IgD-negative memory B cell (primary cell): Measurements from ENCODE around the gene PHACTR1. TPM values are rescaled to one million over a fixed set of nuclear protein-coding genes. Genes with fewer than 3 reads are reported as not detected.
"Not testable (repeated sequence)": the region's sequence is repeated elsewhere in the genome, so short reads cannot be mapped to it uniquely, and the experiment has no call there.

Experiments
- H3K27ac Mint-ChIP-seq, 3 donors: one replicate each; pipeline ENCODE4 v1.8.0; 2020 to 2022; ENCODE audit warnings: mild to moderate bottlenecking in 3 of 3, mixed read lengths in 3 of 3, moderate library complexity in 1 of 3
- H3K27me3 Mint-ChIP-seq: one replicate; pipeline ENCODE4 v1.8.0; 2021; ENCODE audit warnings: mixed read lengths
- H3K36me3 Mint-ChIP-seq: one replicate; pipeline ENCODE4 v1.8.0; 2020; ENCODE audit warnings: mild to moderate bottlenecking, mixed read lengths
- H3K4me1 Mint-ChIP-seq, 3 donors: one replicate each; pipeline ENCODE4 v1.8.0; 2020 to 2022; ENCODE audit warnings: mixed read lengths in 3 of 3, mild to moderate bottlenecking in 1 of 3
- H3K4me3 Mint-ChIP-seq, 4 donors: one replicate each; pipeline ENCODE4 v1.8.0; 2020 to 2022; ENCODE audit warnings: mild to moderate bottlenecking in 4 of 4, mixed read lengths in 4 of 4, moderate library complexity in 3 of 4
- H3K9me3 Mint-ChIP-seq, 3 donors: one replicate each; pipeline ENCODE4 v1.8.0; 2020 to 2021; ENCODE audit warnings: mixed read lengths in 3 of 3, mild to moderate bottlenecking in 1 of 3
- polyA plus RNA-seq: library from polyadenylated mRNA; unstranded; fragments of 300-500 nt; fragmentation: Illumina TruSeq; gene quantifications from one replicate; pipeline ENCODE4 v1.2.3, GENCODE V29; 2021

The PHACTR1 gene
- polyA plus RNA-seq, 1 donor from 2014 or later, result 12.8 TPM

DNA sequence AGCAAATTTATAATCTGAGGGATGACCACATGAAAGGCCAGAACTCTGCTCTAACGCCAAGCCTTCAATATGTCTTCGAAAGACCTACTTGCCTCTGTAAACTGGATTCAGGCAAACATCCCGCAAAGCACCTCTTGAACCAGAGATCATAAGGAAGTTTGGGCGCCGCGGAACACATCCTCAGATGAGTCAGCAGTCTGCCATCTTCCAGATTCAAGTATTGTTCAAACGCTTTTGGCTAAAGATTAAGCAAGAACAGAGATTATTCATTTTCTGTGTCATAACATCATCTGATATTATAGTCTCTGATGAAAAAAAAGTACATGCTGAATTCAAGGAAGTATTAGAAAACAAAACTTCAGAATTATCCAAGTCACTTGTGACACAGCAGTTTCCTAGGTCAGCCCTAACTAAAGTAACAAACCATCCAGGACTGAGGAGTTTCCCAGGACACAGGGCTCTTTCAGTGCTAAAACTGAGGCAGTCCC lies 591.0 kb downstream of the PHACTR1 start:
- Mint-ChIP-seq H3K9me3 (no peaks in the 10 kb centered on the region), H3K27ac (no peak overlapping the region), H3K4me1 (peaks cover 25 to 32% (median 27%) of the 10 kb centered on the region in 3 donors), H3K4me3 (no peak overlapping the region), H3K36me3 (peaks cover 16% of the 10 kb centered on the region), H3K27me3 (no peaks in the 10 kb centered on the region)

DNA sequence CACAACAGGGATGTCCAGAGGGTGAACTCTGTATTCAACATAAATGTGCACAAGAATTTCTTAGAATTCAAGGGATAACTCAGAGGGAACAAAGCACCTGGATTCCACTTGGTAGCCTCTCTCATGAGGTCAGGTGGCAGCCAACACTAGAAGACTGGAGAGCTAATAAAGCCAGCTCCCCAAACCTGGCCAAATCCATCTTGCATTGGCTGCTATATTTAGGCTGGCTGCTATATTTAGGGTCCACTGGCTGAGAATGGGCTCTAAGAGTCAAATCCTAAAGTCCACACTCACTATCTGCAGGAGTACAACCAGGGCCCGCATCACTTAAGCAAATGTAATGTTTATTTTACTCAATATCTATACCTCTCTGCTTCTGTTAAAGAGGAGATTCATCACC lies 591.8 kb downstream of the PHACTR1 start:
- H3K4me1 Mint-ChIP-seq, result peaks cover 17 to 27% (median 19%) of the 10 kb centered on the region in 3 donors
- no peaks in the 10 kb centered on the region for H3K9me3 Mint-ChIP-seq
- no peak overlapping the region for H3K27ac Mint-ChIP-seq
- H3K4me3 Mint-ChIP-seq, result no peak overlapping the region
- no peaks in the 10 kb centered on the region for H3K27me3 Mint-ChIP-seq
- peaks cover 16% of the 10 kb centered on the region for H3K36me3 Mint-ChIP-seq

DNA sequence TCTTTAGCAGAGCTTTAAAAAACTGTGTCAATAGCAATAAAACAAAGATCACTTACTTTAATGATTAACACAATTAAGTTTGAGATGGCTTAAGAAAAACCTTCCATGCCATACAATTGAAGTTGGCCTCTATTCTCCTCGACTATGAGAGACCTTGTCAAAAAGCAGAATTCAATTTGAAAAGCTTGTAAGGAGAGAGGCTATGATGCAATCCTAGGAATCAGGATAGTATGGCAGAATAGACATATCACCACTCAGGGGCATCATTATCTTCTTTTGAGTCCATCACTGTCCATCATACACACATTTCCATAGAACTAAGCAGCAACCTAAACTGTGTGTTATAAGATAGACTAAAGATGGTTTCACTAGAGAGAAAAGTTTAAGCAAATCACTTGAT lies 594.6 kb downstream of the PHACTR1 start:
- peaks cover 19% of the 10 kb centered on the region for H3K36me3 Mint-ChIP-seq
- H3K27me3 Mint-ChIP-seq, result no peaks in the 10 kb centered on the region
- peaks cover 0 to 6% (median 0%) of the 10 kb centered on the region in 3 donors for H3K4me1 Mint-ChIP-seq
- H3K9me3 Mint-ChIP-seq, result no peaks in the 10 kb centered on the region
- no peak overlapping the region for H3K4me3 Mint-ChIP-seq
- no peak overlapping the region for H3K27ac Mint-ChIP-seq

DNA sequence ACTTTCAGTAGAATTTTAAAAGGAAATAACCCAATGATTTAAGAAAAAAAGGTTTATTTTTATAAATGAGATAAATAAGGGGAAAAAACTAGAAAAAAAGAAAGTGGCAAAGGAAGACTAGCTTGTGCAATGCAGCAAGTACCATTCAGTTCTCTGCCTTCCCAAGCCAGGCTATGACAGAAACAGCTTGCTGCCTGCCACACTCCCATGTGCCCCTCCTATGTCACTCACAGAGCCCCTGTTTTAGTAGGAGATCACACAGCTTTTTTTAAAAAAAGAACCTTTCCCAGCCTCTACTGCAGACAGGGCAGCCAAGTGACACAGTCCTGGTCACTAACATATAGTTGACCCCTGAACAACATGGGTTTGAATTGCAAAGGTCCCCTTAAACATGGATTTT lies 598.2 kb downstream of the PHACTR1 start:
- no peak overlapping the region for H3K4me3 Mint-ChIP-seq
- no peaks in the 10 kb centered on the region for H3K9me3 Mint-ChIP-seq
- H3K27me3 Mint-ChIP-seq, result no peaks in the 10 kb centered on the region

DNA sequence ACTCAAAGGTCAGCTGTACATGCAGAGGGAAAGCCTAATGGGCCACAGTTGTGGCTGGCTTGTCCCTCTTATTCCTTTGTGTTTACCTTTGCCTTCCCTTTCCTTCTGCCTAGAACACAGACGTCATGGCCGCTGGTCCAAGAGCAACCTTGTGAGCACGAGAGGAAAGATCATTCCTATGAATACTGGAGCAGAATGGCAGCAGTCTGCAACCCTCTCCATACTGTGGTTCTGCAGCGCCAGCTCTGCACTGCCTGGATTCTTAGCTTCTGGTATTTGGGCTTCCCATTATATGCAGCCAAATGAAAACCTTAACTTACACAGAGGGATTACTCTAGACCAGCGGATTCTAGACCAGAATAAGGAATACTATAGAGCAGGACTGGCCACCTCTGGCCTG lies 599.3 kb downstream of the PHACTR1 start:
- Mint-ChIP-seq H3K27me3 (no peaks in the 10 kb centered on the region), H3K36me3 (peaks cover 7% of the 10 kb centered on the region), H3K4me3 (no peak overlapping the region), H3K27ac (no peak overlapping the region), H3K9me3 (no peaks in the 10 kb centered on the region), H3K4me1 (peaks cover 0 to 6% (median 0%) of the 10 kb centered on the region in 3 donors)

More for the DNA sequence above, 598.2 kb downstream of the PHACTR1 start:
- Mint-ChIP-seq H3K4me1 (peaks cover 0 to 6% (median 0%) of the 10 kb centered on the region in 3 donors), H3K36me3 (peaks cover 6% of the 10 kb centered on the region), H3K27ac (no peak overlapping the region)

DNA sequence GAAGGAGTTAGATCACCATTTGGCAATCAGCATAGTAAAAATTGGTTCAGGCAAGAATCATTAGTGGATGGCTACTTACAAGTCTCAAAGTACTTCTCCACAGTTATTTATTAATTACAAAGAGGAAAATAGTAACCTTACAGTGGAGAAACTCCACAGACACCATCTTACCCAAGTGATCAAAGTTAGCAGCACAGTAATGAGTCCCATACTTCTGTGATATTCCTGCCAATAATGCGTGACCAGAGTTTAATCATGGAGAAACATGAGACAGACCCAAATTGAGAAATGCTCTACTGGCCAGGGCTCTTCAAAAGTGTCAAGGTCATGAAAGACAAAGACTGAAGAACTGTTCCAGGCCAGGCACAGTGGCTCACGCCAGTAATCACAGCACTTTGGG lies 602.3 kb downstream of the PHACTR1 start:
- H3K27me3 Mint-ChIP-seq, result no peaks in the 10 kb centered on the region
- peaks cover 0 to 3% (median 0%) of the 10 kb centered on the region in 3 donors for H3K4me1 Mint-ChIP-seq
- no peaks in the 10 kb centered on the region for H3K9me3 Mint-ChIP-seq
- H3K36me3 Mint-ChIP-seq, result peaks cover 6% of the 10 kb centered on the region
- no peak overlapping the region for H3K27ac Mint-ChIP-seq
- no peak overlapping the region for H3K4me3 Mint-ChIP-seq

DNA sequence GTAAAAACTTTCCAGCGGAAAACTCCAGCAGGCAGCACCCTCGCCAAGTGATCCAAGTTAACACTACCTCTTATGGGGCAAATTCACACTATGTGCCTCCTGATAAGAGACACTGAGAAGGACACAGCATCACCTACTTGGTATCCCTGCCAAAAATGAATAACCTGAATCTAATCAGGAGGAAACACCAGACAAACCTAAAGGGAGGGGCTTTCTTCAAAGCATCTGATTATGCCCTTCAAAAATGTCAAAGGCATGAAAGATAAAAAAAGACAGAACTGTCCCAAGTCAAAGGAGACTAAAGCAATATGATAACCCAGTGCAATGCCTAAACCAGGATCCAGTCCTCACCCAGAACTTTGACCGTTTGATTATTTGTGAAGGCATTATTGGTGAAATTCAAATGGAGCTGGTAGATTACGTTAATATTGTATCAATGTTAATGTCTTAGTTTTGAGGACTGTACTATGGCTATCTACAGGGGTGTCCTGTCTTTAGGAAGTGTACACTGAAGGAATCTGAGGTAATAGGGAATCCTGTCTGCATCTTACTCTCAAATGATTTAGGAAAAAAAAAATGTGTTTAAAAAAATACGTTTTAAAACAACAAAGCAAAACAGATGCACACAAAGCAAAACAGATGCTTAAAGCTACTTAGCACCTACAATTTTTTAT lies 603.5 kb downstream of the PHACTR1 start:
- H3K9me3 Mint-ChIP-seq, result no peaks in the 10 kb centered on the region
- no peaks in the 10 kb centered on the region for H3K27me3 Mint-ChIP-seq
- H3K4me1 Mint-ChIP-seq, result peaks cover 0 to 3% (median 0%) of the 10 kb centered on the region in 3 donors
- H3K36me3 Mint-ChIP-seq, result peaks cover 6% of the 10 kb centered on the region
- no peak overlapping the region for H3K4me3 Mint-ChIP-seq
- H3K27ac Mint-ChIP-seq, result no peak overlapping the region

DNA sequence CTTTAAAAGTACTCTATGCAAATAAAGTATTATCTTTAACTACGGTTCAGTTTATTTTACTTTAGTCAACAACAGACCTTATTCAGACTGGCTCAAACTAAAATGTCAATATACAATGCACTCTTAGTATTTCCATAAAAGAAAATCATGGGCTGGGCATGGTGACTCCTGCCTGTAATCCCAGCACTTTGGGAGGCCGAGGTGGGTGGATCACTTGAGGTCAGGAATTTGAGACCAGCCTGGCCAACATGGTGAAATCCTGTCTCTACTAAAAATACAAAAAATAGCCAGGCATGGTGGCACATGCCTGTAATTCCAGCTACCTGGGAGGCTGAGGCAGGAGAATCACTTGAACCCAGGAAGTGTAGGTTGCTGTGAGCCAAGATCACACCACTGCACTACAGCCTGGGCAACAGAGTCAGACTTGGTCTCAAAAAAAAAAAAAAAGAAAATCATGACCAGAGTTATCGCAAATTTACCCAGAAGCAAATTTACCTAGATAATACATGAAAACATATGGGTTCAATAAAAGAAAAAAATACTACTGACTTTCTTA lies 609.5 kb downstream of the PHACTR1 start:
- not testable (repeated sequence) for H3K27me3 Mint-ChIP-seq, H3K27ac Mint-ChIP-seq, H3K9me3 Mint-ChIP-seq, H3K36me3 Mint-ChIP-seq
- H3K4me3 Mint-ChIP-seq, result peak overlapping the region in 2 of 4 donors; percentile 73 to 99
- H3K4me1 Mint-ChIP-seq, result peaks cover 14 to 19% (median 15%) of the 10 kb centered on the region in 3 donors

DNA sequence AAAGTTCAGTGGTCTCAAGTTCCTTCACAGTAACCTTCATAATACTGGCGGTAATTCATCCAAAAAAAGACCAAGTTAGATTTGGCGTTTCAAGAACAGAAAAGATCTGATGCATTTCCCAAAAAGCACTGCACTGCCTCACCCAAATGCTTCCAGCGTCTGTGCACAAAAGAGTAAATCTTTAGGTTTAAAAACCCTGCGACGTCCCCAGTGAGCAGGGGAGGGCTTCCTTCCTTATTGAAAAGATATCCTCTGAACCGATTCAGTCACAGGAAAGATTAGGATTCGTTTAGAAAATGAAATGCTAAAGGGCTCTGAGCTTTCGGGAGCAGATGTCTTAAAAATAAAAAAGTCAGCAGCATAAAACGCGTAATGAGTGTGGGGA lies 611.1 kb downstream of the PHACTR1 start:
- Mint-ChIP-seq H3K4me3 (peak overlapping the region; percentile 95 to 99 (median 98)), H3K36me3 (peaks cover 5% of the 10 kb centered on the region), H3K27me3 (no peaks in the 10 kb centered on the region), H3K4me1 (peaks cover 12 to 25% (median 17%) of the 10 kb centered on the region in 3 donors), H3K9me3 (no peaks in the 10 kb centered on the region), H3K27ac (peak overlapping the region; percentile 95 to 98 (median 95))

DNA sequence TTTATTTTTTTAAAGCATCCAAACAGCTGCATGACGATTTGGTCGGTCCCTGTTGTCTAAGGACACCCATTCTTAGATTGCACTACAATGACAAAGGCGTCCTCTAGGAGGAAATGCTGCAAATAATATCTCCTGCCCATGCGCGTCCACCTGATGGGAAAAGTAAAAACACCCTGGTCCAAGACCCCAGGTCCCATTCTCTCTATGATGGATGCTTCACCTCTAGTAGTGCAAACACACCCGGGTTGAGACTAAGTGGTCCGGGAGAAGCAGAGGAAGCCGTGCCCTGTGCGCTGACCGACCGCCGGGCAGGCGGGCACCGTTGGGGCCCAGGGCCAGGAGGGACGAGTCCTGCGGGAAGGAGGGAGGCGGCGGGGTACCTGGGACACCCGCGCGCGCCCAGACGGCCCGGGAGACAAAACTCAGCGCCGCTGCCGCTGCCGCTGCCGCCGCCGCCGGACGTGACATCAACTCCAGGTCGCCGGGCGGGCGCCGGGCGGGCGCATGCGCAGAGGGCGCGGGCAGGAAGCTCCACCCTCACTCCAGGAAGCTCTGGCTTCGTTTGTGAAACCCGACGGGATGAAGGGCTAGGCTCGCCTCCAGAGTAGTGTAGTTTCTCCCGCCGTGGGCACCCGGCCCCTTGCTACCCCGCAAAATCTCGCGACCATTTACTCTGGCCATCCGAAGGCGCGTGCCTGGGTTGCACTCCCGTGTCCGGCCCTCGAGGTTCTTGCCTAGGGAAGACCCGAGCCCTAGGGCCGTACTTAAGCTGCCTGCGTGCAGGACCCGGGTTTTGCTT lies 611.7 kb downstream of the PHACTR1 start, which contains the start of gene TBC1D7:
TSS of gene TBC1D7 (minus strand) at position 462 of the 799 bp plus-strand sequence. CDS start 1,639 bp downstream, outside the sequence.
- Mint-ChIP-seq H3K4me3 (peak within 1 kb of the TSS; percentile 95 to 99 (median 98)), H3K36me3 (peaks cover 5% of the 10 kb centered on the region), H3K27ac (peak within 1 kb of the TSS; percentile 95 to 98 (median 95)), H3K27me3 (no peaks in the 10 kb centered on the region), H3K9me3 (no peaks in the 10 kb centered on the region), H3K4me1 (peaks cover 12 to 25% (median 17%) of the 10 kb centered on the region in 3 donors)

DNA sequence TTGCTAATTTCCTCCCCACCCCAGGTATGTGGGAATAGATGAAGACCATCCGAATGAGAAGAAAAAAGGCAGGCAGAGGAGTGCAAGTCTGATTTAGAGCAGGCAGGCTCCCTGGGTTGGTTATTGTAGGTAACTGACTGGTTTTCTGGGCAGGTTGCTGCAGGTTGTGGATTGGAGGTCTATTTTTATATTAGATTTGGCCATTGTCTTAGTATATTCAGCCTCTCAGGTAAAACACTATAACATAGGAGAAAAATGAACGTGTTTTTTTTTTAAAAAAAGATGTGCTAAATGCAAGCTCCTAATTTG lies 612.3 kb downstream of the PHACTR1 start:
- no peaks in the 10 kb centered on the region for H3K9me3 Mint-ChIP-seq
- H3K27ac Mint-ChIP-seq, result peak overlapping the region; percentile 95 to 98 (median 95)
- H3K36me3 Mint-ChIP-seq, result peaks cover 5% of the 10 kb centered on the region
- H3K4me1 Mint-ChIP-seq, result peaks cover 12 to 25% (median 17%) of the 10 kb centered on the region in 3 donors
- H3K27me3 Mint-ChIP-seq, result no peaks in the 10 kb centered on the region
- peak overlapping the region; percentile 95 to 99 (median 98) for H3K4me3 Mint-ChIP-seq

DNA sequence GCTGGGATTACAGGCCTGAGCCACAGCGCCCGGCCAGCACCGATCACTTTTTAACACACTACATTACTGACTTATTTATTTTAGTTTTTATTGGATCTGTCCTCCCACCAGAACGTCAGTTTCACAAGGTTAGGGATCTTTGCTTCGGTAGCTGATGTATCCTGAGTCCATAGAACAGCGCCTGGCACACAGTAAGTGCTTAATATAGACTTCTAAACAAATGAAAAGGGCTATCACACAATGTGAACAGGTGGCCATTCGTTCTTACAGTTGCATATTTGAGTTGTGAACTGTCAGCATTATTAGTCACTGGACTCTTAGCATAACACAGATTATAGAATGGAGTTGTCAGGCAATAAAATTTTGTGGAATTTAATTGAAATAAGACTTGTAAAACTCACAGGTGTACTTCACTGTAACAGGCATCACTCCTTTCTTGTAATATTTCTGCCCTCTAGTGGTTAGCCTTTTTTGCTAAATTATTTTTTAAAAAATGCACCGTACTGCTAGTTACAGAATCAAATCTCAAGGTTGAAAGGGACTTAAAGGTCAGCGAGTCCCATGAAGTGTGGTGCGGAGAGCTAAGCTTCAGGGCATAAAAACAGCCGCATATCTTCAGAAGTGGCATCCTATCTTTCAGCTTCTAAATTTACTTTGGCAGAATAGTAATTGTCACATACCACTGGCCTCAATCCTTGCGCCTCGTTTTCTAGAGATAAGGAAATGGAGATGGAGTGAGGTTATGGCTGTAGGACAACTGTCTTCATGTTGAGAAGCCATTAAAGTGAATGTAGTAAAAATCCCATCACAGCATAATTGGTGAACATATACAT lies 615.2 kb downstream of the PHACTR1 start:
- Mint-ChIP-seq H3K27ac (peak overlapping the region in 1 of 3 donors; percentile 83), H3K36me3 (peaks cover 2% of the 10 kb centered on the region), H3K9me3 (no peaks in the 10 kb centered on the region), H3K27me3 (no peaks in the 10 kb centered on the region), H3K4me1 (peaks cover 12 to 29% (median 16%) of the 10 kb centered on the region in 3 donors), H3K4me3 (peak overlapping the region in 2 of 4 donors; percentile 16 to 88)

DNA sequence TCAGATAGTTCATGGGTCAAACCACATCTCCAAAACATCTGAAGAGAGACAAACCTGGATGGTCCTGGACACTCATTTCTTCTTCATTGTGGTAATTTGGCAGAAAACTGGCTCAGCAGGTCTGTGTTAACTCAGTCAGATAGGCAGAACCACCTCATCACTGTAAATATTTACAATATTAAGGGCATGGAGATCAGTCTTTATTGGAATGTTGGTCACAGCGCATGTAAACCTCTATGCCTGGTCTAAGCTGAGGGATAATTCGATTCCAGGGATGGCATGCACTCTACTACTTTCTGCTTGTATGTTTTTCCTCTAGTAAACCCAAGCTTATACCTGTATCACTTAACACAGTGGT lies 615.8 kb downstream of the PHACTR1 start:
- Mint-ChIP-seq H3K4me3 (no peak overlapping the region), H3K36me3 (peaks cover 2% of the 10 kb centered on the region), H3K9me3 (no peaks in the 10 kb centered on the region), H3K27me3 (no peaks in the 10 kb centered on the region), H3K4me1 (peaks cover 12 to 25% (median 14%) of the 10 kb centered on the region in 3 donors), H3K27ac (no peak overlapping the region)

DNA sequence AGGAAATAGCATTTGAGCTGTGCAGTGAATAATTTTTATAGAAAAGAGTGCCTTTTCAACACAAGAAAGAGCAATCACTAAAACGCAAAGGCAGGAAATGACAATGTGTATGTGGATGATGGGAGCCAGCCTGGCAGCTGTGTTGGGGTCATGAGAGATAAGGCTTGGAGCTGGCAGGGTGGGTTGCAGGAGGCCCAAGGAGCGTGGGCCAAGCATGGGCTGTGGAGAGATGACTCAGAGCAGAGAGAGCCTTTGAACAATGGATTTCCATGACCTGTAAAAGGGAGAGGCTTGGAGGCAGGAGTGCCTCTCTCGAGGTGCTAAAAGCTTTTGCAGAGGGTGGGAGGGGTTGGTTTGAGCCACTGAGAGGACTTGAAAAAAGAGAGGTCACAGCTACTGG lies 618.4 kb downstream of the PHACTR1 start:
- no peaks in the 10 kb centered on the region for H3K9me3 Mint-ChIP-seq
- H3K27me3 Mint-ChIP-seq, result no peaks in the 10 kb centered on the region
- no peak overlapping the region for H3K27ac Mint-ChIP-seq
- peak overlapping the region in 1 of 4 donors; percentile 55 for H3K4me3 Mint-ChIP-seq
- peaks cover 4% of the 10 kb centered on the region for H3K36me3 Mint-ChIP-seq
- H3K4me1 Mint-ChIP-seq, result peaks cover 19 to 35% (median 22%) of the 10 kb centered on the region in 3 donors
